HepG2 (cell line): Measurements from ENCODE around the gene DUSP5. TPM values are rescaled to one million over a fixed set of nuclear protein-coding genes. Genes with fewer than 3 reads are reported as not detected.
"Not testable (repeated sequence)": the region's sequence is repeated elsewhere in the genome, so short reads cannot be mapped to it uniquely, and the experiment has no call there.

Source experiments
- ATAC-seq: fragments of 200-7000 bp; cut with Tn5 transposase; 3 replicates; pipeline ENCODE4 v1.9.1; 2020; ENCODE audit warnings: mild to moderate bottlenecking, moderate library complexity
- BruUV-seq: library from RNA; stranded (reverse); fragments of 400-500 nt; replicated peaks from 2 replicates; lab custom pipeline; 2021; lab: Mats Ljungman, UMichigan
- CTCF ChIA-PET: fragments of 300-600 bp; formaldehyde crosslinking; extraction: SDS; loops from one replicate; lab custom pipeline; 2021; ENCODE audit warnings: low total read pairs, inconsistent platforms, low intra/inter-chr PET ratio; lab: Yijun Ruan, JAX
- POLR2A ChIA-PET: fragments of 350-600 bp; sonication (Branson Sonifier 250); formaldehyde crosslinking; loops from one replicate; lab custom pipeline; 2020; ENCODE audit warnings: antibody characterized with exemption, inconsistent platforms; lab: Yijun Ruan, JAX
- DNase-seq: peaks from one replicate; pipeline ENCODE4 v3.0.0-alpha.2; 2015; ENCODE audit warnings: low spot score
- FAIRE-seq: peaks from 3 replicates; lab custom pipeline; 2011; peaks lifted over from hg19 to GRCh38; lab: Jason Lieb, UNC
- H2AFZ ChIP-seq: one replicate; pipeline ENCODE4 v1.6.1; 2011; ENCODE audit warnings: low read length, inconsistent platforms
- H3K27ac ChIP-seq: fragments of 300-600 bp; 3 replicates; pipeline ENCODE4 v1.8.0; 2011; ENCODE audit warnings: mixed run types, mild to moderate bottlenecking, mixed read lengths, low read length, inconsistent platforms; ENCODE audit not compliant: insufficient read depth; ENCODE audit errors: extremely low read length
- H3K27me3 ChIP-seq, 2 experiments: fragments of 200-600 bp in 1 of 2; 2 replicates in 1 of 2; 3 replicates in 1 of 2; pipeline versions ENCODE4 v1.6.0 to v1.8.0; 2011; ENCODE audit warnings: low read length in 2 of 2, mild to moderate bottlenecking in 2 of 2, moderate library complexity in 2 of 2, inconsistent platforms in 1 of 2; ENCODE audit not compliant: insufficient read depth in 2 of 2, control insufficient read depth in 1 of 2
- H3K36me3 ChIP-seq, 2 experiments: fragments of 200-600 bp in 1 of 2; replicated peaks in 1 of 2; 2 replicates in 1 of 2; 3 replicates in 1 of 2; pipeline versions ENCODE4 v1.5.1 to v1.8.0; 2011; ENCODE audit warnings: low read length in 2 of 2, inconsistent platforms in 1 of 2; ENCODE audit not compliant: insufficient read depth in 2 of 2, control insufficient read depth in 1 of 2
- H3K4me1 ChIP-seq: 2 replicates; pipeline ENCODE4 v1.5.1; 2012; ENCODE audit warnings: low read length, inconsistent platforms; ENCODE audit not compliant: insufficient read depth
- H3K4me2 ChIP-seq: 2 replicates; pipeline ENCODE4 v1.6.0; 2011; ENCODE audit warnings: low read depth, low read length, inconsistent platforms
- H3K4me3 ChIP-seq, 3 experiments: fragments of 200-600 bp in 1 of 3; sonication (generic), shearing (Covaris generic) in 1 of 3; replicated peaks in 1 of 3; 2 replicates each; pipeline ENCODE4 v1.5.1; 2011 to 2016; ENCODE audit warnings: low read length in 3 of 3, inconsistent platforms in 2 of 3, low read depth in 2 of 3, mild to moderate bottlenecking in 2 of 3, control low read depth in 1 of 3, mixed read lengths in 1 of 3; ENCODE audit not compliant: insufficient read depth in 1 of 3
- H3K79me2 ChIP-seq: one replicate; pipeline ENCODE4 v1.6.1; 2011; ENCODE audit warnings: low read length, inconsistent platforms; ENCODE audit not compliant: insufficient read depth
- H3K9ac ChIP-seq: 2 replicates; pipeline ENCODE4 v1.6.0; 2011; ENCODE audit warnings: mild to moderate bottlenecking, low read depth, low read length, inconsistent platforms; ENCODE audit not compliant: insufficient read depth
- H3K9me3 ChIP-seq: 2 replicates; pipeline ENCODE4 v1.5.1; 2012; ENCODE audit warnings: mild to moderate bottlenecking, low read length
- H4K20me1 ChIP-seq: 2 replicates; pipeline ENCODE4 v1.6.0; 2011; ENCODE audit warnings: inconsistent platforms, mild to moderate bottlenecking, low read length, moderate library complexity; ENCODE audit not compliant: insufficient read depth
- ATF2 ChIP-seq: sonication (generic); formaldehyde crosslinking; IDR thresholded peaks from 2 replicates; pipeline ENCODE4 v1.4.0; 2020; ENCODE audit warnings: missing genetic modification reagents
- CEBPB ChIP-seq: IDR thresholded peaks from 2 replicates; pipeline ENCODE4 v1.6.1; 2011; ENCODE audit warnings: low read depth, low read length, improper control_type of control experiment, borderline replicate concordance
- CEBPG ChIP-seq: IDR thresholded peaks from 2 replicates; pipeline ENCODE4 v1.6.1; 2016
- ZNF768 ChIP-seq: sonication (generic); formaldehyde crosslinking; IDR thresholded peaks from 2 replicates; pipeline ENCODE4 v1.4.0; 2020; ENCODE audit warnings: missing genetic modification reagents
- WGBS: methylation state at CpG from one replicate; pipeline ENCODE4 v1.1.6; 2017; ENCODE audit warnings: low lambda C conversion rate; 5-methylcytosine and 5-hydroxymethylcytosine counted together
- in situ Hi-C: cut with HindIII; loops from 2 replicates; pipeline ENCODE4 v1.10.0; 2017; ENCODE audit warnings: low pct_unique_long_range_greater_than_20kb; ENCODE audit not compliant: extremely low pct_ligation_motif_present
- intact Hi-C: fragments of 100-400 bp; cut with micrococcal nuclease; formaldehyde crosslinking; loops from one replicate; pipeline ENCODE4 v1.10.0; 2022; ENCODE audit not compliant: unreplicated experiment
- polyA plus RNA-seq, 8 experiments: library from polyadenylated mRNA; depleted of rRNA in 3 of 8; stranded (reverse) in 7 of 8; unstranded in 1 of 8; fragments of >200 nt; fragmentation: Illumina TruSeq in 4 of 8; extraction: Trizol in 4 of 8; gene quantifications; 2 replicates each; pipeline versions ENCODE4 v1.2.1 to v1.2.3, GENCODE V29; 2011 to 2016; ENCODE audit warnings: low read depth in 4 of 8, missing spikeins in 1 of 8, mixed read lengths in 1 of 8; ENCODE audit not compliant: insufficient read depth in 1 of 8
- total RNA-seq, 5 experiments: library from RNA; depleted of rRNA; stranded (reverse); fragments of >200 nt; fragmentation: Illumina TruSeq; extraction: Trizol; gene quantifications; 2 replicates each; pipeline ENCODE4 v1.2.3, GENCODE V29; 2016; ENCODE audit warnings: low read depth in 1 of 5

Gene DUSP5
- total and polyA plus RNA-seq, 2 of the 13 experiments (the other 11 are each of a cell fraction or from before 2014, with no cell fraction given) = 1.4 to 3.7 TPM

DNA sequence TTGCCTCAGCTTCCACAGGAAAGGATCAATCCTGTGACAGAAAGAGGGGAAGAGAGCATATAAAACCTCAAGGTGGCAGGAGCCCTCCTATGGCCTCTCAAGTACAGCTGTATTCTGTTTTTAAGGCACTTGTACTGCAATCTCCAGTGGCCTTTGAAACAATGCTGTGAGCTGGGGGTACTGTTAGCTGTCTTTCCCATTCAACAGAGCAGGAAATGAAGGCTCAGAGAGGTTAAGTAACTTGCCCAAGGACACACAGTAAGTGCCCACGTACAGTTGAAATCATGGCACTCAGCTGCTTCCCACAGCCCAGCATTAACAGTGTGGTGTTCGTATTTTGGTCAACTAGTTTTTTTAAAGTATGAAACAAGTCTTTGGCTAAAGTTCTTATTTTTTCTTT lies 34.0 kb downstream of the DUSP5 start:
- Histone ChIP-seq H4K20me1 (no peaks in the 10 kb centered on the region), H3K36me3 (no peaks in the 10 kb centered on the region), H3K9ac (no peak overlapping the region), H2AFZ (no peak overlapping the region), H3K4me2 (no peak overlapping the region), H3K79me2 (no peaks in the 10 kb centered on the region), H3K4me1 (peaks cover 25% of the 10 kb centered on the region), H3K4me3 (no peak overlapping the region), H3K27ac (no peak overlapping the region), H3K9me3 (no peaks in the 10 kb centered on the region), H3K27me3 (peaks cover 3 to 18% of the 10 kb centered on the region in 2 experiments; a peak in 3 of 5 replicates)
- POLR2A ChIA-PET = no interaction called here
- no TSS peak for BruUV-seq
- WGBS = 0% methylated on average over 2 of the region's 2 CpGs
- no peak for DNase-seq
- no peak for FAIRE-seq
- peak; percentile 83; the same call in 1 of the 2 replicates for TF ChIP-seq ZNF768 (CRISPR knock-in tag)
- TF ChIP-seq ATF2 = no peak
- CTCF ChIA-PET = no interaction called here
- intact Hi-C loops (no loop called here), in situ Hi-C loops (loop anchor here (5.0 kb wide), 1 partner anchor 219 kb away; no protein-coding TSS in a partner anchor)
- ATAC-seq = no peak

DNA sequence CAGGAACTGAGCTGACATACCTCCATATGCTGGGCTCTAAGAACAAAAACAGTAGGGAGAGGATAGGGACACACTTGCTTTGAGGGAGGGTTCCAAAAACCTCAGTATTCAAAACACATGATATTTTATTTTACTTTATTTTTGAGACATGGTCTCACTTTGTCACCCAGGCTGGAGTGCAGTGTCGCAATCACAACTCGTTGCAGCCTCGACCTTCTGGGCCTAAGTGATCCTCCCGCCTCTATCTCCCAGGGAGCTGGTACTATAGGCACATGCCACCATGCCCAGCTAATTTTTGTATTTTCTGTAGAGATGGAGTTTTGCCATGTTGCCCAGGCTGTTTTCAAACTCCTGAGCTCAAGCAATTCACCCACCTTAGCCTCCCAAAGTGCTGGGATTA lies 34.9 kb downstream of the DUSP5 start:
- in situ Hi-C loops = loop anchor here (5.0 kb wide), 1 partner anchor 220 kb away; no protein-coding TSS in a partner anchor
- ATAC-seq, H3K4me2 ChIP-seq, H4K20me1 ChIP-seq, FAIRE-seq, H3K4me3 ChIP-seq, H2AFZ ChIP-seq, H3K79me2 ChIP-seq, POLR2A ChIA-PET, CTCF ChIA-PET, BruUV-seq, H3K9me3 ChIP-seq, H3K27ac ChIP-seq, H3K36me3 ChIP-seq, H3K9ac ChIP-seq, DNase-seq, intact Hi-C loops: not testable (repeated sequence)
- WGBS = 13% methylated on average over 4 of the region's 4 CpGs
- Histone ChIP-seq H3K4me1 (peaks cover 19% of the 10 kb centered on the region), H3K27me3 (peaks cover 3 to 18% of the 10 kb centered on the region in 2 experiments; a peak in 3 of 5 replicates)
- 0 out of 2 replicates have a peak, but pooled peaks have one; percentile 15 for TF ChIP-seq CEBPG (CRISPR knock-in tag)
- TF ChIP-seq CEBPB = peak; percentile 65; the same call in 1 of the 2 replicates
